Parathyroid adenoma (tissue), 2 donors: Measurements from ENCODE around the gene MRPL9.
A peak's percentile ranks its signal among the peaks of the same experiment; 100 is the strongest.

Experiments used
- H2AFZ ChIP-seq: fragments of 300-600 bp; sonication (generic); one replicate; pipeline ENCODE4 v1.7.0; 2017; ENCODE audit warnings: antibody characterized with exemption, mild to moderate bottlenecking
- H3K27ac ChIP-seq: fragments of 300-600 bp; sonication (generic); one replicate; pipeline ENCODE4 v1.7.0; 2017
- H3K27me3 ChIP-seq: fragments of 300-600 bp; sonication (generic); one replicate; pipeline ENCODE4 v1.7.0; 2017; ENCODE audit warnings: low read length; ENCODE audit not compliant: control insufficient read depth, insufficient read depth
- H3K36me3 ChIP-seq: fragments of 300-600 bp; sonication (generic); one replicate; pipeline ENCODE4 v1.7.0; 2017; ENCODE audit warnings: low read length; ENCODE audit not compliant: control insufficient read depth, insufficient read depth
- H3K4me1 ChIP-seq: fragments of 300-600 bp; sonication (generic); one replicate; pipeline ENCODE4 v1.7.0; 2017; ENCODE audit warnings: control low read depth
- H3K4me2 ChIP-seq: fragments of 300-600 bp; sonication (generic); one replicate; pipeline ENCODE4 v1.7.0; 2017; ENCODE audit warnings: low read length
- H3K4me3 ChIP-seq: fragments of 300-600 bp; sonication (generic); one replicate; pipeline ENCODE4 v1.7.0; 2017; ENCODE audit warnings: low read depth, low read length
- H3K79me2 ChIP-seq: fragments of 300-600 bp; sonication (generic); one replicate; pipeline ENCODE4 v1.7.0; 2017; ENCODE audit warnings: control low read depth
- H3K9ac ChIP-seq: fragments of 300-600 bp; sonication (generic); one replicate; pipeline ENCODE4 v1.7.0; 2017; ENCODE audit warnings: mild to moderate bottlenecking
- H3K9me3 ChIP-seq: fragments of 300-600 bp; sonication (generic); one replicate; pipeline ENCODE4 v1.7.0; 2017; ENCODE audit warnings: low read length; ENCODE audit not compliant: control insufficient read depth
- TF ChIP-seq, protein P1 (sequence below): fragments of 300-600 bp; sonication (generic); IDR thresholded peaks from one replicate; pipeline ENCODE4 v1.7.0; 2017; ENCODE audit warnings: antibody characterized with exemption, mild to moderate bottlenecking
- donor health status: primary hyperparathyroidism.

MRPL9 gene

DNA sequence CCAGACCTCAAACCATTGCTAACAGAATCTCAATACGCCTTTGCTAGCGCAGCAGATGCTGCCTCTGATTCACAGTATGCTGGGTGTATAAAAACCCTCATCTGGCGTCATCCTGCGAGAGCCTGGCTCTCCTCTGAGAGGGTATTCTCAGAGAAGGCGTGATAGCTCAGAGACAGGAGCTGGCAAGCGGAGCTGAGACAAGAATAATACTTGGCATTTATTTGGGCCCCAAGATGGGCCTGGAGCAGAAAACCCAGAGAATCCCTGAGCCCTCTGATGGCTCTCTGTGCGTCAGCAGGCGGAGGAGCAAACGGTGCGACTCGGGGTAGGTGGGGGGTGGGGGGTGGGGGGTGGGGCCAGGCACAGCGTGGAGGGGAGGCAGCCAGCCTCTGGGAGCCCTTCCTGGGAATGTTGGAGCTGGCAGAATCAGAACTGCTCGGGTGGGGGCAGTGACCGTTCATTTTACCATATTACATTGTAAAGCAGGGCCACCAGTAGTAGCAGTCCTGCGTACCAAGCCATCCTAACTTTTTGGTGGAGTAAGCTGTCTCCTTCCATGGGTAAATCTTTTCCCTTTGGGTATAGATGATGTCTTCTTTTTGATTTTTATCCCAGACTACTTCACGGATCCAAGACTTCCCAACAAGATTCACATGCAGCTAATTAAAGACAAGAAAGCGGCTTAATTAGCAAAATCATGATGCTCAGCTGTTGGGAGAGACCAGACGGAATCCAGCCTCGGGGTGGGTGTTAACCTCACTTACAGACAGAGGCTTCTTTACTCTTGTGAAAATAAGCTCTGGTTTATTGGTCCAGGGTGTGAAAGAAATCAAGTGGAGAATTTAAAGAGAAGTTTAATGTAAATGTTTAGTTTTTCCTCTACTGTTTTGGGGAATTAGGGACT is 34.9 kb downstream of the MRPL9 start:
- Histone ChIP-seq H3K27ac (peak overlapping the region; percentile 80), H2AFZ (peak overlapping the region; percentile 58), H3K4me2 (no peak overlapping the region), H3K9me3 (no peaks in the 10 kb centered on the region), H3K4me1 (peaks cover 5% of the 10 kb centered on the region), H3K79me2 (no peaks in the 10 kb centered on the region), H3K9ac (no peak overlapping the region), H3K27me3 (no peaks in the 10 kb centered on the region), H3K4me3 (no peak overlapping the region), H3K36me3 (no peaks in the 10 kb centered on the region)
- TF ChIP-seq, protein P1, sequence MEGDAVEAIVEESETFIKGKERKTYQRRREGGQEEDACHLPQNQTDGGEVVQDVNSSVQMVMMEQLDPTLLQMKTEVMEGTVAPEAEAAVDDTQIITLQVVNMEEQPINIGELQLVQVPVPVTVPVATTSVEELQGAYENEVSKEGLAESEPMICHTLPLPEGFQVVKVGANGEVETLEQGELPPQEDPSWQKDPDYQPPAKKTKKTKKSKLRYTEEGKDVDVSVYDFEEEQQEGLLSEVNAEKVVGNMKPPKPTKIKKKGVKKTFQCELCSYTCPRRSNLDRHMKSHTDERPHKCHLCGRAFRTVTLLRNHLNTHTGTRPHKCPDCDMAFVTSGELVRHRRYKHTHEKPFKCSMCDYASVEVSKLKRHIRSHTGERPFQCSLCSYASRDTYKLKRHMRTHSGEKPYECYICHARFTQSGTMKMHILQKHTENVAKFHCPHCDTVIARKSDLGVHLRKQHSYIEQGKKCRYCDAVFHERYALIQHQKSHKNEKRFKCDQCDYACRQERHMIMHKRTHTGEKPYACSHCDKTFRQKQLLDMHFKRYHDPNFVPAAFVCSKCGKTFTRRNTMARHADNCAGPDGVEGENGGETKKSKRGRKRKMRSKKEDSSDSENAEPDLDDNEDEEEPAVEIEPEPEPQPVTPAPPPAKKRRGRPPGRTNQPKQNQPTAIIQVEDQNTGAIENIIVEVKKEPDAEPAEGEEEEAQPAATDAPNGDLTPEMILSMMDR = no peak

DNA sequence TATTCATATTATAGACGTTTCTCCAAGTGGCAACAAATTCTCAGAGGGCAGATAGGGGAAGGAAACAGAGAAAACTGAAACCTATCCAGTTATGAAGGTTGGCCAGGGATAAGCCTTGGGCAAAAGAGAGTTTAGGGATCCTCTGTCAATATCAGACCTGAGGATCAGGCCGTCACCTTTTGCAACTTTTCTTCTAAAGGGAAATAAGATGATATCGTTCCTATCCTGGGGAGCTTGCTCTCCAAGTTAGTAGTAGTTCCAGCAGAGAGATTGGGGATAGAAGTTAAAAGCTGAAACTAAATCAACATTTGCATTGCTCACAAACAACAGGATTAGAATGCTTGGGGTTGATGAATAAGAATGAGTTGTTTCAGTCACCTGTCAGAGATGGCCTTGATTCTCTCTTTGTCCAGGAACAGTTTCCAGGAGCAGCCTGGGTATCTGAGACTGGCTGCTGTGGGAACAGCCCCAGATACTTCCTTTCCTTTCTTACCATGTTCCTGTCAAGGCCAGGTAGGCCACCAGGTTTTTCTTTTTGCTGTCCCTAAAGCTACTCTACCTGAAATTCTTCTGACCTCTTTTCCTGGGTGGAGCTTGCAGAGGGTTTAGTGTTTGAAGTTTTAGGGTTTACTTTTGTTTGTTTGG is 39.4 kb downstream of the MRPL9 start:
- no peaks in the 10 kb centered on the region for H3K79me2 ChIP-seq
- no peaks in the 10 kb centered on the region for H3K9me3 ChIP-seq
- H3K4me3 ChIP-seq = no peak overlapping the region
- peak overlapping the region; percentile 45 for H2AFZ ChIP-seq
- H3K27me3 ChIP-seq = no peaks in the 10 kb centered on the region
- H3K4me1 ChIP-seq = peaks cover 5% of the 10 kb centered on the region
- TF ChIP-seq, protein P1 = no peak
- no peak overlapping the region for H3K4me2 ChIP-seq
- H3K36me3 ChIP-seq = no peaks in the 10 kb centered on the region
- H3K27ac ChIP-seq = no peak overlapping the region
- no peak overlapping the region for H3K9ac ChIP-seq

DNA sequence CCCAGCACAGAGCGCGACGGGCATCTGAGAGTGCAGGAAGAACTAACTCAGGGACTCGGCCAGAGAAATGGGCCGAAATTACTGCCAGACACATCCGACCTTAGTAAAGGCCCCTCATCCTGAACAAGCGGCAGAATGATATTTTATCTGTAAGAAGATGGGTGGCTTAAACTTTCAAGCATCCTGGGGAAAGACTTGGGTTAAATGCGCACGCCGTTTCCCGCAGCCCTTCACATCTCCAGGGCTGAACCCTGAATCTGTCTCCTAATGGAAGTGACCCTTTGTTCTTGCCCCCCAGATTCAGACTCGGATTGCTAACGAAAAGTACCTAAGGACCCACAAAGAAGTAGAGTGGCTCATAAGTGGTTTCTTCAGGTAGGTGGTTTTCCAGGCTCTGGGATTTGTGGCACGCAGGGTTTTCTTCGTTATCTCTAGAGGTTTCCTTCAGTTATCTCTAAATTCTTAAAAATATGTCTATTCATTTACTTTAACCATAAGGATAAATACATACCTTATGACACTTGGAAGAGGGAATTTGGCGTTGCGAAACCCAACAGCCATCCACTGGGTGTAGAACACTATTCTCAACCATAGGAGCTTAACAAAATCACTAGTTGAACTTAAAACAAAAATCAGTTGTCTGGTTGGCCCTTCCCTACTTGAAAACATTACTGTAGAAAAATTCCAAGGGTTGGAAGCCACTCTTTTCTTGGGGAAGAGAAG is 41.3 kb downstream of the MRPL9 start:
- Histone ChIP-seq H3K27me3 (no peaks in the 10 kb centered on the region), H3K79me2 (no peaks in the 10 kb centered on the region), H2AFZ (peak overlapping the region; percentile 84), H3K4me1 (peaks cover 6% of the 10 kb centered on the region), H3K27ac (no peak overlapping the region), H3K9me3 (no peaks in the 10 kb centered on the region), H3K4me3 (no peak overlapping the region), H3K36me3 (no peaks in the 10 kb centered on the region), H3K4me2 (no peak overlapping the region), H3K9ac (no peak overlapping the region)
- TF ChIP-seq, protein P1 = no peak

DNA sequence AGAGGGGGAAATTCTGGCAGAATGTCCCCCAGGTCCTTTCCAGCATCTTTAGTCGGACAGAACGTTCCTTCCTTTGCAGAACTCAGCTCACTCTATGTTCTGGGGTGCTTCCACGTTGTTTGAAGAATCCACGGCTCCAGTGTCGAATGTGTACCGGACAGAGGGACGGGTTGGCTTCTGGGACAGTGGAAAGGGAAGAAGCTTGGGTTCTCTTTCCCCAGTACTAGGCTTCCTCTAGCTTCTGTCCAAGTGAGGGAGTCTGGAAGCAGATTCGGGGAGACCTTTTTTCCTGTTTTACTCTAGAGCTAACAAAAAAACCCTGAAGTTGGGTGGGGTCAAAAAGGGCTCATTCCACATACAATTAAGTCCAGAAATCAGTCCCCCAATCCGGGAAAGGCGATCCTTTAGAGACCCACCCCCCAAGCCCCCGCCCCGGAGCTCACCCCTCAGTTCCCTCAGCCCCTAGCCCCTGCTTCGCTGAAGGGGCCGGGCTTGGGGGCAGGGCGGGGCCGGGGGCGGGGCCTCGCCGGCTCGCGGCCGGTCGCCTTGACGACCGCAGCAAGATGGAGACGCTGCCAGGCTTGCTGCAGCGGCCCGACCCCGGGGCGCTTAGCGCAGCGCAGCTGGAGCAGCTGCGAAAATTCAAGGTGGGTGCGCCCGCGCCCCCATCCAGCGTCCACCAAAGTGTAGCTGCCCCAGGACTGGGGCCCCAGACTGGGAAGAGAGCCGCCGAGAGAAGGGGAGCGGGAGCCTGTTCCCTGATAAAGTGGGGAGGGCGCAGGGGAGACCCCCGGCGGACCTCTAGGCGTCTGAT is 42.1 kb downstream of the MRPL9 start, which contains the start of gene RIIAD1:
Gene RIIAD1 (plus strand): TSS at position 549 of the 814 bp plus-strand sequence. CDS start 15 bp downstream, at position 564.
- H3K27ac ChIP-seq = peak within 1 kb of the TSS; percentile 58
- peaks cover 6% of the 10 kb centered on the region for H3K4me1 ChIP-seq
- H3K9me3 ChIP-seq = no peaks in the 10 kb centered on the region
- no peaks in the 10 kb centered on the region for H3K27me3 ChIP-seq
- TF ChIP-seq, protein P1 = no peak
- no peak within 1 kb of the TSS for H3K9ac ChIP-seq
- peak within 1 kb of the TSS; percentile 84 for H2AFZ ChIP-seq
- peak within 1 kb of the TSS; percentile 37 for H3K4me2 ChIP-seq
- H3K4me3 ChIP-seq = no peak within 1 kb of the TSS
- no peaks in the 10 kb centered on the region for H3K79me2 ChIP-seq
- H3K36me3 ChIP-seq = no peaks in the 10 kb centered on the region
